Coronary artery (tissue), 2 donors: ENCODE measurements around the gene AFP.

Experiments used
- DNase-seq: peaks from one replicate; pipeline ENCODE4 v3.0.0-alpha.2; 2017; ENCODE audit warnings: low spot score
- H3K27ac ChIP-seq, 2 donors: fragments of 200-600 bp; sonication (generic); one replicate each; pipeline ENCODE4 v1.5.1; 2016 to 2019
- H3K4me3 ChIP-seq: fragments of 200-600 bp; sonication (generic); 2 replicates; pipeline ENCODE4 v1.5.1; 2016; ENCODE audit warnings: mild to moderate bottlenecking, moderate library complexity
- CTCF ChIP-seq: fragments of 200-600 bp; sonication (generic); IDR thresholded peaks from one replicate; pipeline ENCODE4 v1.5.1; 2019; ENCODE audit warnings: antibody characterized with exemption

Gene AFP

GRCh38 chr4:73438048-73438447 lies 2.0 kb downstream of the AFP start:
- no peak for TF ChIP-seq CTCF
- Histone ChIP-seq H3K27ac (no peak overlapping the region), H3K4me3 (no peak overlapping the region)
- DNase-seq: no peak

- no peak for DNase-seq
- Histone ChIP-seq H3K27ac (no peak overlapping the region), H3K4me3 (no peak overlapping the region)
- TF ChIP-seq CTCF: no peak
Observed at GRCh38 chr4:73438582-73439215, 2.7 kb downstream of the AFP start.

- Histone ChIP-seq H3K27ac (no peak overlapping the region), H3K4me3 (no peak overlapping the region)
- no peak for TF ChIP-seq CTCF
- no peak for DNase-seq
Observed at GRCh38 chr4:73439445-73439844, 3.4 kb downstream of the AFP start.

GRCh38 chr4:73439991-73440390 lies 4.0 kb downstream of the AFP start:
- no peak overlapping the region for H3K27ac ChIP-seq
- no peak overlapping the region for H3K4me3 ChIP-seq
- DNase-seq: no peak
- TF ChIP-seq CTCF: no peak

- no peak for TF ChIP-seq CTCF
- Histone ChIP-seq H3K4me3 (no peak overlapping the region), H3K27ac (no peak overlapping the region)
- DNase-seq: no peak
Observed at GRCh38 chr4:73440653-73441052, 4.6 kb downstream of the AFP start.

- Histone ChIP-seq H3K27ac (no peak overlapping the region), H3K4me3 (no peak overlapping the region)
- DNase-seq: no peak
- TF ChIP-seq CTCF: no peak
Observed at GRCh38 chr4:73442275-73442674, 6.3 kb downstream of the AFP start.

GRCh38 chr4:73443224-73443623 lies 7.2 kb downstream of the AFP start:
- no peak overlapping the region for H3K27ac ChIP-seq
- H3K4me3 ChIP-seq: no peak overlapping the region
- no peak for TF ChIP-seq CTCF
- no peak for DNase-seq
